ENCODE results near the gene MYF6.
"Not testable (repeated sequence)": the region's sequence is repeated elsewhere in the genome, so short reads cannot be mapped to it uniquely, and the experiment has no call there.

MYF6 gene

GRCh38 chr12:80707126-80707829 is at the start of gene MYF6:
TSS of gene MYF6 (plus strand) at chr12:80707634. CDS start at chr12:80707720, 86 bp downstream.
- Histone ChIP-seq H3K27me3 (ENCODE audit: control insufficient read depth, insufficient read depth, low read length) (no peaks in the 10 kb centered on the region), H3K27ac (no peak within 1 kb of the TSS), H3K36me3 (ENCODE audit: control insufficient read depth, insufficient read depth, low read length) (no peaks in the 10 kb centered on the region), H3K9me3 (ENCODE audit: control insufficient read depth, low read length) (no peaks in the 10 kb centered on the region), H3K9ac (no peak within 1 kb of the TSS), H3K4me3 (ENCODE audit: low read depth, low read length) (no peak within 1 kb of the TSS), H2AFZ (no peak within 1 kb of the TSS), H3K4me2 (ENCODE audit: low read length) (no peak within 1 kb of the TSS), H3K4me1 (no peaks in the 10 kb centered on the region), H3K79me2 (no peaks in the 10 kb centered on the region)
- no peak for TF ChIP-seq CTCF (IDR thresholded peaks at IDR 0.05)

GRCh38 chr12:80659512-80660063 is 47.8 kb upstream of the MYF6 start:
- Histone ChIP-seq H3K4me2 (ENCODE audit: low read length) (no peak overlapping the region), H2AFZ (no peak overlapping the region), H3K4me1 (no peaks in the 10 kb centered on the region)

GRCh38 chr12:80662586-80662985 is 44.8 kb upstream of the MYF6 start:
- Histone ChIP-seq H3K4me2 (ENCODE audit: low read length) (no peak overlapping the region), H3K79me2 (no peaks in the 10 kb centered on the region), H3K27me3 (ENCODE audit: control insufficient read depth, insufficient read depth, low read length) (no peaks in the 10 kb centered on the region), H3K9me3 (ENCODE audit: control insufficient read depth, low read length) (no peaks in the 10 kb centered on the region), H3K27ac (no peak overlapping the region), H3K9ac (no peak overlapping the region), H3K4me3 (ENCODE audit: low read depth, low read length) (no peak overlapping the region), H2AFZ (no peak overlapping the region), H3K36me3 (ENCODE audit: control insufficient read depth, insufficient read depth, low read length) (no peaks in the 10 kb centered on the region), H3K4me1 (no peaks in the 10 kb centered on the region)
- TF ChIP-seq CTCF (IDR thresholded peaks at IDR 0.05), result no peak

More at GRCh38 chr12:80659512-80660063, 47.8 kb upstream of the MYF6 start:
- no peak overlapping the region for H3K4me3 ChIP-seq (ENCODE audit: low read depth, low read length)
- no peaks in the 10 kb centered on the region for H3K79me2 ChIP-seq
- H3K9ac ChIP-seq, result no peak overlapping the region
- H3K36me3 ChIP-seq (ENCODE audit: control insufficient read depth, insufficient read depth, low read length), result no peaks in the 10 kb centered on the region
- H3K9me3 ChIP-seq (ENCODE audit: control insufficient read depth, low read length), result no peaks in the 10 kb centered on the region
- no peak for TF ChIP-seq CTCF (IDR thresholded peaks at IDR 0.05)
- H3K27ac ChIP-seq, result no peak overlapping the region
- H3K27me3 ChIP-seq (ENCODE audit: control insufficient read depth, insufficient read depth, low read length), result no peaks in the 10 kb centered on the region

GRCh38 chr12:80670214-80670613 is 37.2 kb upstream of the MYF6 start:
- H3K4me2 ChIP-seq (ENCODE audit: low read length), result no peak overlapping the region
- H3K4me3 ChIP-seq (ENCODE audit: low read depth, low read length), result no peak overlapping the region
- H2AFZ ChIP-seq, result no peak overlapping the region
- H3K27me3 ChIP-seq (ENCODE audit: control insufficient read depth, insufficient read depth, low read length), result no peaks in the 10 kb centered on the region
- H3K36me3 ChIP-seq (ENCODE audit: control insufficient read depth, insufficient read depth, low read length), result no peaks in the 10 kb centered on the region
- H3K9me3 ChIP-seq (ENCODE audit: control insufficient read depth, low read length), result no peaks in the 10 kb centered on the region
- no peaks in the 10 kb centered on the region for H3K79me2 ChIP-seq
- no peaks in the 10 kb centered on the region for H3K4me1 ChIP-seq
- H3K9ac ChIP-seq, result no peak overlapping the region
- TF ChIP-seq CTCF (IDR thresholded peaks at IDR 0.05), result no peak
- no peak overlapping the region for H3K27ac ChIP-seq

GRCh38 chr12:80676042-80676636 is 31.3 kb upstream of the MYF6 start:
- H2AFZ ChIP-seq; H3K9me3 ChIP-seq (ENCODE audit: control insufficient read depth, low read length); H3K9ac ChIP-seq; H3K36me3 ChIP-seq (ENCODE audit: control insufficient read depth, insufficient read depth, low read length); H3K79me2 ChIP-seq; H3K4me2 ChIP-seq (ENCODE audit: low read length); H3K27me3 ChIP-seq (ENCODE audit: control insufficient read depth, insufficient read depth, low read length); H3K27ac ChIP-seq; H3K4me1 ChIP-seq; H3K4me3 ChIP-seq (ENCODE audit: low read depth, low read length): not testable (repeated sequence)

Measured in parathyroid adenoma (tissue), 2 donors.